ENCODE data around the gene RSPO1. TPM values are rescaled to one million over a fixed set of nuclear protein-coding genes. Genes with fewer than 3 reads are reported as not detected.

RSPO1 gene
- total RNA-seq, 1 experiment from 2014 or later, result not detected

- H3K27me3 ChIP-seq (replicated peaks; ENCODE audit: insufficient read depth, low read depth, low read length, poor library complexity), result peaks cover 15% of the 10 kb centered on the region
- no peaks in the 10 kb centered on the region for H3K36me3 ChIP-seq (ENCODE audit: insufficient read depth, low read length, poor library complexity, severe bottlenecking)
- no peak for DNase-seq (ENCODE audit: low spot score)
- intact Hi-C loops (cut with micrococcal nuclease; ENCODE audit: unreplicated experiment), result no loop called here
- no peak for TF ChIP-seq CTCF (conservative IDR thresholded peaks at IDR 0.05; ENCODE audit: low read depth, low read length)
- no peak for TF ChIP-seq EZH2 (IDR thresholded peaks at IDR 0.05; ENCODE audit: borderline replicate concordance, low read depth, low read length, poor library complexity, severe bottlenecking)
- H3K27ac ChIP-seq (ENCODE audit: low read depth, low read length, poor library complexity, severe bottlenecking), result no peak overlapping the region
- no peak overlapping the region for H3K4me3 ChIP-seq (ENCODE audit: low read depth, low read length, poor library complexity, severe bottlenecking)
- no peaks in the 10 kb centered on the region for H3K4me1 ChIP-seq (ENCODE audit: insufficient read depth, low read length, poor library complexity, severe bottlenecking)
- CTCF ChIA-PET, result interaction anchor here (1.2 kb wide), 1 partner anchor 11 kb away, joined by 4 read pairs; no protein-coding TSS in a partner anchor
- no TSS peak for BruUV-seq (replicated peaks)
- POLR2A ChIA-PET (ENCODE audit: low non-redundant PET), result no interaction called here
- no peaks in the 10 kb centered on the region for H3K9me3 ChIP-seq (ENCODE audit: low read depth, low read length, poor library complexity, severe bottlenecking)
Observed at GRCh38 chr1:37676281-37677142, 41.8 kb upstream of the RSPO1 start.

GRCh38 chr1:37673920-37674319 lies 39.2 kb upstream of the RSPO1 start:
- Histone ChIP-seq H3K4me1 (ENCODE audit: insufficient read depth, low read length, poor library complexity, severe bottlenecking) (no peaks in the 10 kb centered on the region), H3K36me3 (ENCODE audit: insufficient read depth, low read length, poor library complexity, severe bottlenecking) (no peaks in the 10 kb centered on the region), H3K27ac (ENCODE audit: low read depth, low read length, poor library complexity, severe bottlenecking) (no peak overlapping the region), H3K27me3 (replicated peaks; ENCODE audit: insufficient read depth, low read depth, low read length, poor library complexity) (peaks cover 33% of the 10 kb centered on the region), H3K4me3 (ENCODE audit: low read depth, low read length, poor library complexity, severe bottlenecking) (no peak overlapping the region), H3K9me3 (ENCODE audit: low read depth, low read length, poor library complexity, severe bottlenecking) (no peaks in the 10 kb centered on the region)
- POLR2A ChIA-PET (ENCODE audit: low non-redundant PET), result no interaction called here
- no peak for DNase-seq (ENCODE audit: low spot score)
- CTCF ChIA-PET, result no interaction called here
- no TSS peak for BruUV-seq (replicated peaks)
- intact Hi-C loops (cut with micrococcal nuclease; ENCODE audit: unreplicated experiment), result no loop called here
- TF ChIP-seq EZH2 (IDR thresholded peaks at IDR 0.05; ENCODE audit: borderline replicate concordance, low read depth, low read length, poor library complexity, severe bottlenecking), result no peak
- no peak for TF ChIP-seq CTCF (conservative IDR thresholded peaks at IDR 0.05; ENCODE audit: low read depth, low read length)

GRCh38 chr1:37672136-37672870 lies 37.6 kb upstream of the RSPO1 start:
- H3K4me3 ChIP-seq (ENCODE audit: low read depth, low read length, poor library complexity, severe bottlenecking), result no peak overlapping the region
- no peak for TF ChIP-seq CTCF (conservative IDR thresholded peaks at IDR 0.05; ENCODE audit: low read depth, low read length)
- no peak for TF ChIP-seq EZH2 (IDR thresholded peaks at IDR 0.05; ENCODE audit: borderline replicate concordance, low read depth, low read length, poor library complexity, severe bottlenecking)
- no peaks in the 10 kb centered on the region for H3K36me3 ChIP-seq (ENCODE audit: insufficient read depth, low read length, poor library complexity, severe bottlenecking)
- H3K27ac ChIP-seq (ENCODE audit: low read depth, low read length, poor library complexity, severe bottlenecking), result no peak overlapping the region
- ChIA-PET POLR2A (ENCODE audit: low non-redundant PET) (no interaction called here), CTCF (no interaction called here)
- no peaks in the 10 kb centered on the region for H3K9me3 ChIP-seq (ENCODE audit: low read depth, low read length, poor library complexity, severe bottlenecking)
- intact Hi-C loops (cut with micrococcal nuclease; ENCODE audit: unreplicated experiment), result no loop called here
- no peak for DNase-seq (ENCODE audit: low spot score)
- no TSS peak for BruUV-seq (replicated peaks)
- H3K27me3 ChIP-seq (replicated peaks; ENCODE audit: insufficient read depth, low read depth, low read length, poor library complexity), result peaks cover 43% of the 10 kb centered on the region
- H3K4me1 ChIP-seq (ENCODE audit: insufficient read depth, low read length, poor library complexity, severe bottlenecking), result no peaks in the 10 kb centered on the region

Measured in A673 (cell line).